HepG2 (cell line): ENCODE results near the gene SFPQ. TPM values are rescaled to one million over a fixed set of nuclear protein-coding genes. Genes with fewer than 3 reads are reported as not detected.

Source experiments
- ARID3A ChIP-seq: IDR thresholded peaks from 2 replicates; pipeline ENCODE4 v1.6.1; 2012; ENCODE audit warnings: low read depth, low read length, improper control_type of control experiment
- ATF6 ChIP-seq: sonication (generic); formaldehyde crosslinking; conservative IDR thresholded peaks from 2 replicates; pipeline ENCODE4 v1.4.0; 2020; ENCODE audit warnings: missing genetic modification reagents
- ERF ChIP-seq: IDR thresholded peaks from 2 replicates; pipeline ENCODE4 v1.6.1; 2018; ENCODE audit warnings: missing biosample characterization, missing genetic modification reagents
- GATA4 ChIP-seq: sonication (generic); IDR thresholded peaks from 2 replicates; pipeline ENCODE4 v1.6.1; 2016; ENCODE audit warnings: antibody characterized with exemption, low read depth, borderline replicate concordance
- HMGA1 ChIP-seq: sonication (generic); formaldehyde crosslinking; conservative IDR thresholded peaks from 2 replicates; pipeline ENCODE4 v1.4.0; 2020; ENCODE audit warnings: missing genetic modification reagents
- HNF4G ChIP-seq, 2 experiments: sonication (generic) in 1 of 2; formaldehyde crosslinking in 1 of 2; IDR thresholded peaks; 2 replicates each; pipeline versions ENCODE4 v1.4.0 to v1.6.1; 2011 to 2020; ENCODE audit warnings: borderline replicate concordance in 2 of 2, low read depth in 2 of 2, mild to moderate bottlenecking in 2 of 2, low read length in 1 of 2, missing genetic modification reagents in 1 of 2, moderate library complexity in 1 of 2
- JARID2 ChIP-seq: sonication (generic); formaldehyde crosslinking; IDR thresholded peaks from 2 replicates; pipeline ENCODE4 v1.8.1; 2023; ENCODE audit warnings: missing genetic modification reagents, inconsistent platforms; ENCODE audit not compliant: insufficient replicate concordance
- KDM3A ChIP-seq: IDR thresholded peaks from 2 replicates; pipeline ENCODE4 v1.6.1; 2018; ENCODE audit warnings: low read depth, missing compliant biosample characterization
- RBM39 ChIP-seq: fragments of 200-400 bp; formaldehyde crosslinking; IDR thresholded peaks from one replicate; pipeline ENCODE4 v1.6.1; 2018; ENCODE audit warnings: antibody characterized with exemption, mild to moderate bottlenecking, low read depth, low read length; ENCODE audit not compliant: poor library complexity, severe bottlenecking
- SMAD3 ChIP-seq: sonication (generic); formaldehyde crosslinking; IDR thresholded peaks from 2 replicates; pipeline ENCODE4 v1.4.0; 2020; ENCODE audit warnings: missing genetic modification reagents
- TCF7L2 ChIP-seq: IDR thresholded peaks from 2 replicates; pipeline ENCODE4 v1.6.1; 2011; ENCODE audit warnings: mild to moderate bottlenecking, low read depth, low read length, moderate library complexity
- THAP8 ChIP-seq: sonication (generic); formaldehyde crosslinking; IDR thresholded peaks from 2 replicates; pipeline ENCODE4 v1.5.1; 2020; ENCODE audit warnings: missing genetic modification reagents, mild to moderate bottlenecking, borderline replicate concordance
- ZC3H13 ChIP-seq: sonication (generic); formaldehyde crosslinking; IDR thresholded peaks from 2 replicates; pipeline ENCODE4 v1.8.1; 2023; ENCODE audit warnings: mild to moderate bottlenecking, missing genetic modification reagents, moderate library complexity
- ZFP36L1 ChIP-seq: sonication (generic); formaldehyde crosslinking; IDR thresholded peaks from 2 replicates; pipeline ENCODE4 v1.8.0; 2022; ENCODE audit warnings: mild to moderate bottlenecking, missing genetic modification reagents, moderate library complexity
- ZNF142 ChIP-seq: sonication (generic); formaldehyde crosslinking; IDR thresholded peaks from 2 replicates; pipeline ENCODE4 v1.4.0; 2020; ENCODE audit warnings: missing genetic modification reagents
- ZNF33B ChIP-seq: sonication (generic); formaldehyde crosslinking; IDR thresholded peaks from 2 replicates; pipeline ENCODE4 v1.5.1; 2020; ENCODE audit warnings: mild to moderate bottlenecking, missing genetic modification reagents
- ZNF547 ChIP-seq: sonication (generic); formaldehyde crosslinking; IDR thresholded peaks from 2 replicates; pipeline ENCODE4 v1.5.1; 2020; ENCODE audit warnings: mild to moderate bottlenecking, missing genetic modification reagents
- ZNF768 ChIP-seq: sonication (generic); formaldehyde crosslinking; IDR thresholded peaks from 2 replicates; pipeline ENCODE4 v1.4.0; 2020; ENCODE audit warnings: missing genetic modification reagents
- polyA plus RNA-seq, 8 experiments: library from polyadenylated mRNA; depleted of rRNA in 3 of 8; stranded (reverse) in 7 of 8; unstranded in 1 of 8; fragments of >200 nt; fragmentation: Illumina TruSeq in 4 of 8; extraction: Trizol in 4 of 8; gene quantifications; 2 replicates each; pipeline versions ENCODE4 v1.2.1 to v1.2.3, GENCODE V29; 2011 to 2016; ENCODE audit warnings: low read depth in 4 of 8, missing spikeins in 1 of 8, mixed read lengths in 1 of 8; ENCODE audit not compliant: insufficient read depth in 1 of 8
- total RNA-seq, 5 experiments: library from RNA; depleted of rRNA; stranded (reverse); fragments of >200 nt; fragmentation: Illumina TruSeq; extraction: Trizol; gene quantifications; 2 replicates each; pipeline ENCODE4 v1.2.3, GENCODE V29; 2016; ENCODE audit warnings: low read depth in 1 of 5

Gene SFPQ
- total and polyA plus RNA-seq, 2 of the 13 experiments (the other 11 are each of a cell fraction or from before 2014, with no cell fraction given) = 101 to 292 TPM

- TF ChIP-seq ZNF142 (CRISPR knock-in tag) (peak; percentile 51; the same call in 1 of the 2 replicates), GATA4 (peak; percentile 79; the same call in 1 of the 2 replicates), ZFP36L1 (CRISPR knock-in tag) (peak; percentile 56; the same call in 1 of the 2 replicates), ZNF768 (CRISPR knock-in tag) (peak; percentile 64), HNF4G (IDR thresholded peaks at IDR 0.05; ENCODE audit: borderline replicate concordance, low read depth, low read length) (no peak), HNF4G (CRISPR knock-in tag; IDR thresholded peaks at IDR 0.05; ENCODE audit: borderline replicate concordance, low read depth) (no peak; the same call in 1 of the 2 replicates), ZNF547 (CRISPR knock-in tag) (no peak; the same call in 1 of the 2 replicates), ATF6 (CRISPR knock-in tag) (0 out of 2 replicates have a peak, but pooled peaks have one; percentile 75), KDM3A (CRISPR knock-in tag) (0 out of 2 replicates have a peak, but pooled peaks have one; percentile 30), THAP8 (no peak), HMGA1 (CRISPR knock-in tag) (no peak), ZNF33B (peak; percentile 75; the same call in 1 of the 2 replicates), RBM39 (peak; percentile 93), ARID3A (no peak; the same call in 1 of the 2 replicates), ZC3H13 (no peak), SMAD3 (CRISPR knock-in tag) (peak; percentile 84; the same call in 1 of the 2 replicates), TCF7L2 (no peak), JARID2 (CRISPR knock-in tag) (no peak), ERF (CRISPR knock-in tag) (peak; percentile 66; the same call in 1 of the 2 replicates)
Observed at GRCh38 chr1:35192853-35193664, at the start of gene SFPQ (continued).
